Suppressor macrophage (primary cell): ENCODE data around the gene HSD17B4.
"Not testable (repeated sequence)": the region's sequence is repeated elsewhere in the genome, so short reads cannot be mapped to it uniquely, and the experiment has no call there.

Experiments used
- DNase-seq, 4 experiments: peaks; one replicate each; pipeline ENCODE4 v3.0.0-alpha.2; 2020 to 2022

The HSD17B4 gene

DNA sequence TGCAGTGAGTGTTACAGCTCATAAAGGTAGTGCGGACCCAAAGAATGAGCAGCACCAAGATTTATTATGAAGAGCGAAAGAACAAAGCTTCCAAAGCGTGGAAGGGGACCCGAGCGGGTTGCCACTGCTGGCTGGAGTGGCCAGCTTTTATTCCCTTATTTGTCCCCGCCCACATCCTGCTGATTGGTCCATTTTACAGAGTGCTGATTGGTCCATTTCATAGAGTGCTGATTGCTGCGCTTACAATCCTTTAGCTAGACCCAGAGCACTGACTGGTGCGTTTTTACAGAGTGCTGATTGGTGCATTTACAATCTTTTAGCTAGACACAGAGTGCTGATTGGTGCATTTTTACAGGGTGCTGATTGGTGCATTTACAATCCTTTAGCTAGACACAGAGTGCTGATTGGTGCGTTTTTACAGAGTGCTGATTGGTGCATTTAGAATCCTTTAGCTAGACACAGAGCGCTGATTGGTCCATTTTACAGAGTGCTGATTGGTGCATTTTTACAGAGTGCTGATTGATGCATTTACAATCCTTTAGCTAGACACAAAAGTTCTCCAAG lies 19.5 kb upstream of the HSD17B4 start:
- DNase-seq = not testable (repeated sequence)

DNA sequence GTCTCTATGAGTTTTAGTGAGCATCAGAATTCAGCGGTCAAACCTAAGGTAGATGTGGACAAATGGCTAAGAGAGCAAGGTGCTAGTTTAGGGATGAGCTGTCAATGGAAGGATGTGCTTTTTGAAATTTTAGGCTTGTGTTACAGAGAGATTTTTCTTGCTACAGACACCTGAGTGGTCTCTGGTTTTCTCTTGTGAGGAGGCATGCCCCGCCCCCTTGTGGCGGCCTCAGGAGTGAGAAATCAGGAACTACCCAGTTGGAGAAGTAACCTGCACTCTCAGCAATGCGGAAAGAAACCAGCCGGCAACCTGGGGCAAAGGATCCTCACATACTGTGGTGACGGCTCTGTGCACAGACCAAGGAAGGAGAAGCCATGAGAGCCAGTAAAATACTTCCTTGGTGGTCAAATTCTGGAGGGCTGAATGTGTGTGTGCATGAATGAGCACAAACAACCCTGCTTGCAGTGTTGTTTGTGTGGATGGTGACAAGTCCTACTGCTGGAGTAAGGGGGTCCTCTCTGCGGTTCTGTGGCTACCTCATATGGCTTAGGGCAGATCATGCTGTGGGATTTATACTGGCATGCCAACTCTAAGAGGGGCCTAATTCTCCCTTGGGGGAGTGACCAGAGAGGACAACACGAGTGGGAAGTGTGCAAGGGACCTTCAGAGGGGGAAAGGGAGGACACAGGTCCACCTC lies 16.7 kb upstream of the HSD17B4 start:
- peak; percentile 77 to 91 (median 84) for DNase-seq

- not testable (repeated sequence) for DNase-seq
Observed at GRCh38 chr5:119437785-119438586, 14.3 kb upstream of the HSD17B4 start.

- DNase-seq = peak in 3 of 4 experiments; percentile 37 to 47 (median 38)
Observed at GRCh38 chr5:119438587-119438917, 13.7 kb upstream of the HSD17B4 start.

GRCh38 chr5:119439140-119439631 lies 13.1 kb upstream of the HSD17B4 start:
- peak in 1 of 4 experiments; percentile 51 for DNase-seq

DNA sequence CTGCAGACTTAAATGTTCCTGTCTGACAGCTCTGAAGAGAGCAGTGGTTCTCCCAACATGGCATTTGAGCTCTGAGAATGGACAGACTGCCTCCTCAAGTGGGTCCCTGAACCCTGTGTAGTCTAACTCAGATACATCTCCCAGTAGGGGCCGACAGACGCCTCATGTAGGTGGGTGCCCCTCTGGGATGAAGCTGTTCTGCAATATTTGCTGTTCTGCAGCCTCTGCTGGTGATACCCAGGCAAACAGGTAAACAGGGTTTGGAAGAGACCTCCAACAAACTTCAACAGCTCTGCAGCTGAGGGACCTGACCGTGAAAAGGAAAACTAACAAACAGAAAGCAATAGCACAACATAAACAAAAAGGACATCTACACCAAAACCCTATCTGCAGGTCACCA lies 12.7 kb upstream of the HSD17B4 start:
- DNase-seq = not testable (repeated sequence)

DNA sequence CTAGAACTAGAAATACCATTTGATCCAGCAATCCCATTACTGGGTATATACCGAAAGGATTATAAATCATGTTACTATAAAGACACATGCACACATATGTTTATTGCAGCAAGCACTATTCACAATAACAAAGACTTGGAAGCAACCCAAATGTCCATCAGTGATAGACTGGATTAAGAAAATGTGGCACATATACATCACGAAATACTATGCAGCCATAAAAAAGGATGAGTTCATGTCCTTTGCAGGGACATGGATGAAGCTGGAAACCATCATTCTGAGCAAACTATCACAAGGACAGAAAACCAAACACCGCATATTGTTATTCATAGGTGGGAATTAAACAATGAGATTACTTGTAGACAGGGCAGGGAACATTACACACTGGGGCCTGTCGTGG lies 7.7 kb upstream of the HSD17B4 start:
- DNase-seq = not testable (repeated sequence)

DNA sequence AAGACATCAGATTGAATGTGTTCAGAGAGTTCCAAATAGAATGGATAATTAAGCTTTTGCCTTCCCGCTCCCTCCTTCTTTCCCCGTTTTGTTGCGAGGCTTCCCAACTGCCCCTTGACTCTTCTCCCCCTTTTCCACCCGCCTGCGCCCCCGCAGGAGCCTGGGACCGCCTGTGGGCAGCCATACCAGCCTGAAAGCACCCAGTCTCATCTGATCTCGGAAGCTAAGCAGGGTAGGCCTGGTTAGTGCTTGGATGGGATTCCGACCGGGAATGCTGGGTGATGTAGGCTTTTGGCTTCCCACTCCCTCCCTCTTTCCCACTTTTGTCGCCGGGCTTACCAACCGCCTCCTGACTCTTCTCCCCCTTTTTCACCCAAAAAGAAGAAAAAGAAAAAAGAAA lies 6.8 kb upstream of the HSD17B4 start:
- no peak for DNase-seq

- no peak for DNase-seq
Observed at GRCh38 chr5:119449882-119450281, 2.4 kb upstream of the HSD17B4 start.

DNA sequence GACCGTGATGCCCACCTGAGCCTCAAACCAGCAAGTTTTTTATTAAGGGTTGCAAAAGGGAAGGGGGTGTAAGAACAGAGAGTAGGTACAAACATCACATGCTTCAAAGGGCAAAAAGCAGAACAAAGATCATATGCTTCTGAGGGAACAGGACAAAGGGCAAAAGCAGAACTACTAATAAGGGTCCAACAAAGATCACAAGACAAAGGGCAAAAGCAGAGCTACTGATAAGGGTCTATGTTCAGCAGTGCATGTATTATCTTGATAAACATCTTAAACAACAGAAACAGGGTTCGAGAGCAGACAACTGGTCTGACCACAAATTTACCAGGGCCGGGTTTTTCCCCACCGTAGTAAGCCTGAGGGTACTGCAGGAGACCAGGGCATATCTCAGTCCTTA lies 1.7 kb upstream of the HSD17B4 start:
- peak in 3 of 4 experiments; percentile 20 to 57 (median 57) for DNase-seq

GRCh38 chr5:119451561-119451960 lies 736 bp upstream of the HSD17B4 start:
- DNase-seq = no peak

DNA sequence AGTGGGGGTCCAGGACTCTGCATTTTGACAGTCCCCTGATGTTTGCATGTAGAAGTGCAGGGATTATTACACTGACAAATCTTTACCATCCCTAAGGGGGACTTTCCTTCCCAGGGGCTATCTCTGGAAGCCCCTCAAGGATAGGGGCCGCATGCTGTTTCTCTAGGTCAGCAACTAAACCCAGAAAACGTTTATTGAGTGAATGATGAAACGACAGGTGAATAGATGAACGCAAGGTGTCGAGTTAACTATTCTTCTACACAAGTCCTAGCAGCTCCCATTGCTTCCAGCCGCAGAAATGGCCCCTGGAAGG lies 281 bp upstream of the HSD17B4 start:
- no peak for DNase-seq

DNA sequence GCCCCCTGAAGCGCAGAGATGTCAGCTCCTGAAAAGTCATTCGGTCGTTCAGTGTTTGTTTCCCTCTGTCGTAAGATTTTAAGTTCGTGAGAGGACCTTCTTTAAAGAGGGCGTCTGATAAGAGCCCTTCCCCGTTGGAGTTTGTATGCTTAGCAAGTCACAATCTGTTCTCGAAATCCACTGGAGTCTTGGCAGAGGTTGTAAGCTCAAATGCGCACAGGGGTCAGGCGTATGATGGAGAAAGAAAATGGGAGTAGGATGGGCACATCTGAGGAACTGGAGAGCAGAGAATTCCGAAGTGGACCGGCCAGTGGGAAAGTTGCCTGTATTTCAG lies 710 bp downstream of the HSD17B4 start:
- DNase-seq = peak; percentile 14 to 44 (median 32)

DNA sequence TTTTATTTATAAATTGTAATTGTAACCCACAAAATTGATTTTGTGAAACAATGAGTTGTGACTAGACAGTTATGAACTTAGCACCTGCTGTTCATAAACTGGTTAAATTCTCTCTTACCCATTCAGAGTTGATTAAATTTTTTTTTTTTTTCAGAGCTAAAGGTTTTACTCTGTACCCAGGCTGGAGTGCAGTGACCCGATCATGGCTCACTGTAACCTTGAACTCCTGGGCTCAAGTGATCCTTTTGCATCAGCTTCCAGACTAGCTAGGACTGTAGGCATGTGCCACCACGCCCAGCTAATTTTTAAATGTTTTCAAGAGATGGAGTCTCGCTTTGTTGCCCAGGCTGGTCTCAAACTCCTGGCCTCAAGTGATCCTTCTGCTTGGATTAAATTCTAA lies 1.9 kb downstream of the HSD17B4 start:
- no peak for DNase-seq

DNA sequence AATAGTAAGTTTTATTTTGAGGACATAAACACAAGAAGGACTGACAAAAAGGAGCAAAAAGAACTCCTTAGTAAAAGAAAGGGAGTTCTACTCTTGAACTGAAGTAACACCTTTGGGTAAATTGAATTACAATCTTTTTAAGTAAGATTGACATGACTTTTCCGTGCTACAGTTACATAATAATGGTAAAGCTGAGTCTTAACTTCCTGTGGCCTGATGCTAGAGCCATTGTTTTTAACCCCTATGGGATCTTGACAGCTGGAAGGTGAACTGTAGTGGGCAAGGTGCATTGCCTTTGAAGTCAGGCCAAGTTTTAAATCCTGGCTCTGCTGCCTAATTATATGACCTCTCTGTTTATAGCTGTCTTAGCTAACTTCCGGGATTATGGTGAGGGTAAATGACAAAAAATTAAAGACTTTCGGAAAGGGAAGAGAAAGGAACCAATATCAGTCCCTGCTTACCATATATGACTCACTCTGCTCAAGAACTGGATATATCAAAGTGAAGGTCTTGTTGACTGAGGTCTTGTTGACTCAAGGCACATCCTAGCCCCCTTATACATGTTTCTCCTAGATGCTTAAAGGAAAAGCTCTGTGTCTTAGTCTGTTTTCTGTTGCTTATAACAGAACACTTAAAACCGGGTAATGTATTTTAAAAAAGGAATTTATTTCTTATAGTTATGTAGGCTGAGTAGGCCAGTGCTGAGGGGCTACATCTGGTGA lies 6.8 kb downstream of the HSD17B4 start:
- DNase-seq = no peak

DNA sequence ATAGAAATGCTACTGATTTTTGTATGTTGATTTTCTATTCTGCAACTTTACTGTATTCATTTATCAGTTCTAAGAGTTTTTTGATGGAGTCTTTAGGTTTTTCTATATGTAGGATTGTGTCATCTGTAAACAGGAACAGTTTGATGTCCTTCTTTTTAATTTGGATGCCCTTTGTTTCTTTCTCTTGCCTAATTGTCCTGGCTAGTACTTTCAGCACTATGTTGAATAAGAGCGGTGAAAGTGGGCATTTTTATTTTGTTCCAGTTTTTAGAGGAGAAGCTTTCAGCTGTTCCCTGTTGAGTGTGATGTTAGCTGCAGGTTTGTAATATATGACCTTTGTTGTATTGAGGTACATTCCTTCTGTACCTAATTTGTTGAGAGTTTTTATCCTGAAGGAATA lies 13.3 kb downstream of the HSD17B4 start:
- DNase-seq = no peak

DNA sequence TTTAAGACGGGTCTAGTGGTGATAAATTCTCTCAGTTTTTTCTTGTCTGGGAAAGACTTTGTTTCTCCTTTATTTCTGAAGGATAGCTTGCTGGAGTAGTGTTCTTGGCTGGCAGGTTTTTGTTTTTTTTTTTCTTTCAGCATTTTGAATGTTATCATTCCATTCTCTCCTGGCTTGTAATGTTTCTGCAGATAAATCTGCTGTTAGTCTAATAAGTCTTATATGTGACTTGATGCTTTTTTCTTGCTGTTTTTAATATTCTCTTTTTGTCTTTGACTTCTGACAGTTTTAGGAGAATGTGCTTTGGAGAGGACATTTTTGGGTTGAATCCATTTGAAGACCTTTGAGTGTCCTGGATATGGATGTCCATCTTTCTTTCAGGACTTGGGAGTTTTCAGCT lies 16.0 kb downstream of the HSD17B4 start:
- no peak for DNase-seq

GRCh38 chr5:119470105-119470763 lies 17.9 kb downstream of the HSD17B4 start:
- peak; percentile 8 to 38 (median 25) for DNase-seq

- DNase-seq = peak; percentile 11 to 35 (median 20)
Observed at GRCh38 chr5:119470851-119471451, 18.7 kb downstream of the HSD17B4 start.

DNA sequence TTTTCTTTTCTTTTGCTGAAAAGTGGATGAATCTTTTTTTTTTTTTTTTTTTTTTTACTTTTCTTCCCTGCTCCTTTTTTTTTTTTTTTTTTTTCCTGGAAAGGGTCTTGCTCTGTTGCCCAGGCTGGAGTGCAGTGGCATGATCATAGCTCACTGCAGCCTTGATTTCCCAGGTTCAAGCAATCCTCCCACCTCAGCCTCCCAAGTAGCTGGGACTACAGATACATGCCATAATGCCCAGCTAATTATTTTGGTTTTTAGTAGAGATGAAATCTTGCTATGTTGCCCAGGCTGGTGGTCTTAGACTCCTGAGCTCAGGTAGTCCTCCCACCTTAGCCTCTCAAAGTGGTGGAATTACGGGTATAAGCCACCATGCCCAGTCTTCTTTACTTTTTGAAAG lies 20.9 kb downstream of the HSD17B4 start:
- no peak for DNase-seq

DNA sequence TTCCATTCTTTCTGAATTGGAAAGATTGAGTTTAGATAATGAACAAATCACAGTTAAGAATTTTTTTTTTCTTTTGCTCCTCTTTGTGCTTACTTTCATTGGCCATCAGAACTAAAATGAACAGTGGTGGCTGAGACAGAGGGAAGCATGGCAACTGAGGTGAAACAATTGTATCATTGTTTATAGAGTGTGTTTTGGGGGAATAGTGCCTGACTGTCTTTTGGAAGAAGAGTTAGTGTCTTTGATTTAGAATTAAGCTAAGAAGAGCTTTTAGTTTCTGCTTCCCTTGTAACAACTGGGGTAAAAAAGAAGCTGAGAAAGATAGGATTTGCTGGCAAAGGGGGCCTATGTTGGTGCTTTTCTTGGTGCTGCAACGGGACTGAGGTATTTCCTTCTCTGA lies 24.0 kb downstream of the HSD17B4 start:
- DNase-seq = no peak

- DNase-seq = no peak
Observed at GRCh38 chr5:119478781-119479180, 26.5 kb downstream of the HSD17B4 start.
